Lung (tissue), 12 donors: ENCODE data around the gene CENPP. TPM values are rescaled to one million over a fixed set of nuclear protein-coding genes. Genes with fewer than 3 reads are reported as not detected.
A peak's percentile ranks its signal among the peaks of the same experiment; 100 is the strongest.

Source experiments
- ATAC-seq: fragments of 200-7000 bp; cut with Tn5 transposase; one replicate; pipeline ENCODE4 v1.9.1; 2020; ENCODE audit warnings: moderate number of reproducible peaks; ENCODE audit not compliant: insufficient read depth, low FRiP score
- DNase-seq, 3 donors: peaks; one replicate each; pipeline ENCODE4 v3.0.0-alpha.2; 2013 to 2017
- H3K27ac ChIP-seq, 2 donors: one replicate each; pipeline ENCODE4 v1.5.1; 2013; ENCODE audit warnings: mild to moderate bottlenecking in 2 of 2, moderate library complexity in 2 of 2, control low read depth in 1 of 2, inconsistent platforms in 1 of 2, low read depth in 1 of 2, low read length in 1 of 2
- H3K27me3 ChIP-seq, 3 donors: one replicate each; pipeline ENCODE4 v1.5.1; 2013; ENCODE audit warnings: low read length in 2 of 3; ENCODE audit not compliant: control insufficient read depth in 3 of 3, insufficient read depth in 3 of 3
- H3K36me3 ChIP-seq, 4 donors: one replicate each; pipeline ENCODE4 v1.5.1; 2013; ENCODE audit warnings: low read length in 4 of 4, mild to moderate bottlenecking in 1 of 4, moderate library complexity in 1 of 4; ENCODE audit not compliant: control insufficient read depth in 4 of 4, insufficient read depth in 4 of 4
- H3K4me1 ChIP-seq, 5 donors: one replicate each; pipeline ENCODE4 v1.5.1; 2013; ENCODE audit warnings: low read length in 5 of 5, mild to moderate bottlenecking in 2 of 5, moderate library complexity in 1 of 5; ENCODE audit not compliant: control insufficient read depth in 5 of 5, insufficient read depth in 5 of 5
- H3K4me3 ChIP-seq: one replicate; pipeline ENCODE4 v1.5.1; 2013; ENCODE audit warnings: mild to moderate bottlenecking, control low read depth, moderate library complexity
- H3K9ac ChIP-seq, 2 donors: one replicate each; pipeline ENCODE4 v1.5.1; 2013; ENCODE audit warnings: low read length in 2 of 2, control low read depth in 1 of 2; ENCODE audit not compliant: insufficient read depth in 1 of 2
- H3K9me3 ChIP-seq, 4 donors: one replicate each; pipeline ENCODE4 v1.5.1; 2013; ENCODE audit warnings: low read length in 3 of 4, mild to moderate bottlenecking in 1 of 4, moderate library complexity in 1 of 4; ENCODE audit not compliant: control insufficient read depth in 4 of 4, insufficient read depth in 3 of 4
- WGBS, 2 donors: extraction: QIAGEN DNeasy Blood & Tissue Kit; methylation state at CpG; one replicate each; pipeline ENCODE4 v1.1.7; 2013; 5-methylcytosine and 5-hydroxymethylcytosine counted together
- polyA plus RNA-seq, 2 donors: library from polyadenylated mRNA; stranded (reverse); fragments of 200-250 nt; gene quantifications; one replicate each; pipeline ENCODE4 v1.2.1, GENCODE V29; 2013
- total RNA-seq, 2 donors: library from RNA; depleted of rRNA in 1 of 2; stranded (reverse); fragments of >200 nt in 1 of 2; gene quantifications; one replicate each; pipeline ENCODE4 v1.2.1, GENCODE V29; 2014 to 2021
- TF ChIP-seq, protein P1 (sequence below): IDR thresholded peaks from 2 replicates; pipeline ENCODE4 v1.5.1; 2012; ENCODE audit warnings: mild to moderate bottlenecking; ENCODE audit errors: control extremely low read depth, extremely low read depth
- donor health status: control.
- donor health status: control.
- donor health status: Bipolar disorder and iron deficiency.
- donor health status: healthy.
- donor health status: DM: yes; HTN: yes; CAD: no.

CENPP gene
- total and polyA plus RNA-seq, 4 donors = 1.2 to 11.8 (median 2.9) TPM

GRCh38 chr9:92530893-92531292 lies 205.1 kb downstream of the CENPP start:
- Histone ChIP-seq H3K4me3 (no peak overlapping the region), H3K36me3 (peaks cover 0 to 4% (median 0%) of the 10 kb centered on the region in 4 donors), H3K9me3 (peaks cover 0 to 5% (median 0%) of the 10 kb centered on the region in 4 donors), H3K27me3 (no peaks in the 10 kb centered on the region), H3K9ac (no peak overlapping the region), H3K27ac (no peak overlapping the region), H3K4me1 (peaks cover 0 to 10% (median 0%) of the 10 kb centered on the region in 5 donors)
- no peak for ATAC-seq
- no peak for DNase-seq
- TF ChIP-seq, protein P1, sequence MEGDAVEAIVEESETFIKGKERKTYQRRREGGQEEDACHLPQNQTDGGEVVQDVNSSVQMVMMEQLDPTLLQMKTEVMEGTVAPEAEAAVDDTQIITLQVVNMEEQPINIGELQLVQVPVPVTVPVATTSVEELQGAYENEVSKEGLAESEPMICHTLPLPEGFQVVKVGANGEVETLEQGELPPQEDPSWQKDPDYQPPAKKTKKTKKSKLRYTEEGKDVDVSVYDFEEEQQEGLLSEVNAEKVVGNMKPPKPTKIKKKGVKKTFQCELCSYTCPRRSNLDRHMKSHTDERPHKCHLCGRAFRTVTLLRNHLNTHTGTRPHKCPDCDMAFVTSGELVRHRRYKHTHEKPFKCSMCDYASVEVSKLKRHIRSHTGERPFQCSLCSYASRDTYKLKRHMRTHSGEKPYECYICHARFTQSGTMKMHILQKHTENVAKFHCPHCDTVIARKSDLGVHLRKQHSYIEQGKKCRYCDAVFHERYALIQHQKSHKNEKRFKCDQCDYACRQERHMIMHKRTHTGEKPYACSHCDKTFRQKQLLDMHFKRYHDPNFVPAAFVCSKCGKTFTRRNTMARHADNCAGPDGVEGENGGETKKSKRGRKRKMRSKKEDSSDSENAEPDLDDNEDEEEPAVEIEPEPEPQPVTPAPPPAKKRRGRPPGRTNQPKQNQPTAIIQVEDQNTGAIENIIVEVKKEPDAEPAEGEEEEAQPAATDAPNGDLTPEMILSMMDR = no peak

DNA sequence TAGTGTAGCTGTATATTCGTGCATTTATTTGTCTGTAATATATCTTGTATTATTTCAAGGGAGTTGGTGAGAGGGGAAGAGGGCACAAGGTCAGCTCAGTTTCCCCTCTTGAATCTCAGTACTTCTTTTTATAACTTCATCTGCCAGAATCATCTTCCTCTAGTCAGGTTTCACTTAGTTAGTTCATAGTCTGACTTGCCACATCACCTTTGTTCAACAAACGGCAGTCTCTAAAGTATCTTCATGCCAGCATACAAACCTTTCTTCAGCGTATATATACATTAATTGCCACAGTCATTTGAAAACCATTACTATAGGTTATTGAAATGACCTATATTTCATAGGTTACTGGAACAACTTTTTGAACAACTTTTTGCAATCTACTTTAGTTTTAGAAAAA lies 208.5 kb downstream of the CENPP start:
- H3K36me3 ChIP-seq = peaks cover 0 to 4% (median 0%) of the 10 kb centered on the region in 4 donors
- no peak for ATAC-seq
- no peaks in the 10 kb centered on the region for H3K27me3 ChIP-seq
- TF ChIP-seq, protein P1 = no peak
- peak in 1 of 3 donors; percentile 15 for DNase-seq
- no peak overlapping the region for H3K27ac ChIP-seq
- no peak overlapping the region for H3K4me3 ChIP-seq
- 60 to 72% methylated on average over 3 of the region's 3 CpGs for WGBS, 2 donors
- peak overlapping the region in 1 of 2 donors; percentile 78 for H3K9ac ChIP-seq
- peaks cover 0 to 5% (median 0%) of the 10 kb centered on the region in 4 donors for H3K9me3 ChIP-seq
- H3K4me1 ChIP-seq = peaks cover 0 to 16% (median 5%) of the 10 kb centered on the region in 5 donors

DNA sequence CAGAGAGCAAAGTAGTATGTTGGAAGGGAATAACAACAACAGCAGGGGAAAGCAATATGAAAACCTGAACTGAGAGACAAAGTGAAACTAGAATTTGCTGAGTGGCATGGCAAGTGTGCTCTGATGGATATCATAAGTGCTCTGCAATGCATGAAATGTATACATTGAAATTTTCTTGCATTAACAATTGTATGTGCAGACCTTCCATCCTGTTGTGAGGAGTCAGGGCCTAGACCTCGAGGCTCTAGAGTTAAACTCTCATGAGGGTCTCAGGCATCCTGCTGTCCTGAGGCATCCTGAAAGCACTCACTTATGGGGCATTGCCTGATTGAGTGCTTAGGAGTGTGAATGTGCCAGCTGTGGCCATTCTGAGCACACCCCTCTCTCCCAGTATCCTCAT lies 208.9 kb downstream of the CENPP start:
- DNase-seq = peak; percentile 34 to 76 (median 76)
- Histone ChIP-seq H3K9ac (peak overlapping the region in 1 of 2 donors; percentile 78), H3K9me3 (peaks cover 0 to 5% (median 0%) of the 10 kb centered on the region in 4 donors), H3K27me3 (no peaks in the 10 kb centered on the region), H3K27ac (peak overlapping the region; percentile 13 to 70), H3K4me1 (peaks cover 0 to 16% (median 5%) of the 10 kb centered on the region in 5 donors), H3K4me3 (no peak overlapping the region), H3K36me3 (peaks cover 0 to 4% (median 0%) of the 10 kb centered on the region in 4 donors)
- TF ChIP-seq, protein P1 = no peak
- 38 to 44% methylated on average over 1 of the region's 1 CpG for WGBS, 2 donors
- ATAC-seq = no peak
